Tibial nerve (tissue), 4 donors: ENCODE measurements around the gene NBPF11. TPM values are rescaled to one million over a fixed set of nuclear protein-coding genes. Genes with fewer than 3 reads are reported as not detected.

ENCODE experiments used
- DNase-seq, 2 donors: peaks; one replicate each; pipeline ENCODE4 v3.0.0-alpha.2; 2019; ENCODE audit warnings: low spot score in 2 of 2
- H3K27ac ChIP-seq, 4 donors: fragments of 200-600 bp; sonication (generic) in 3 of 4; one replicate each; pipeline ENCODE4 v1.5.1; 2017 to 2019; ENCODE audit warnings: mild to moderate bottlenecking in 1 of 4
- H3K27me3 ChIP-seq, 2 donors: fragments of 200-600 bp; sonication (generic) in 1 of 2; one replicate each; pipeline versions ENCODE4 v1.5.1 to v1.6.0; 2017 to 2019
- H3K36me3 ChIP-seq, 3 donors: fragments of 200-600 bp; sonication (generic); one replicate each; pipeline ENCODE4 v1.5.1; 2018 to 2019
- H3K4me1 ChIP-seq, 4 donors: fragments of 200-600 bp; sonication (generic) in 3 of 4; one replicate each; pipeline ENCODE4 v1.5.1; 2017 to 2019
- H3K4me3 ChIP-seq, 4 donors: fragments of 200-600 bp; sonication (generic) in 3 of 4; one replicate each; pipeline ENCODE4 v1.5.1; 2017 to 2019; ENCODE audit warnings: mild to moderate bottlenecking in 1 of 4, moderate library complexity in 1 of 4
- H3K9me3 ChIP-seq, 4 donors: fragments of 200-600 bp; sonication (generic) in 3 of 4; one replicate each; pipeline ENCODE4 v1.5.1; 2017 to 2019
- CTCF ChIP-seq, 5 experiments: fragments of 200-600 bp in 3 of 5; fragments of 450-650 bp in 2 of 5; sonication (generic) in 3 of 5; IDR thresholded peaks; one replicate each; pipeline ENCODE4 v1.5.1; 2016 to 2019; ENCODE audit warnings: antibody characterized with exemption in 5 of 5, mild to moderate bottlenecking in 3 of 5, moderate library complexity in 2 of 5
- EP300 ChIP-seq, 2 donors: sonication (generic); formaldehyde crosslinking; IDR thresholded peaks; one replicate each; pipeline ENCODE4 v1.6.1; 2017; ENCODE audit warnings: antibody characterized with exemption in 2 of 2, mild to moderate bottlenecking in 1 of 2
- POLR2A ChIP-seq, 2 donors: fragments of 450-650 bp; IDR thresholded peaks; one replicate each; pipeline ENCODE4 v1.6.1; 2017; ENCODE audit warnings: antibody characterized with exemption in 2 of 2, mild to moderate bottlenecking in 2 of 2, moderate library complexity in 2 of 2
- WGBS, 2 donors: methylation state at CpG; one replicate each; pipeline ENCODE4 v1.1.5; 2018; 5-methylcytosine and 5-hydroxymethylcytosine counted together
- total RNA-seq, 4 donors: library from RNA; depleted of rRNA; stranded (reverse); fragments of >200 nt; gene quantifications; one replicate each; pipeline ENCODE4 v1.1.0, GENCODE V29; 2016

NBPF11 gene
- total RNA-seq, 4 donors from 2014 or later = 7.9 to 15.7 (median 10.1) TPM

- TF ChIP-seq EP300 (IDR thresholded peaks at IDR 0.05) (no peak), POLR2A (IDR thresholded peaks at IDR 0.05) (no peak), CTCF (IDR thresholded peaks at IDR 0.05) (no peak)
- no peak for DNase-seq
- H3K27me3 ChIP-seq = peaks cover 0 to 53% of the 10 kb centered on the region in 2 donors
Measured at GRCh38 chr1:148162363-148162762, 10.3 kb upstream of the NBPF11 start.

DNA sequence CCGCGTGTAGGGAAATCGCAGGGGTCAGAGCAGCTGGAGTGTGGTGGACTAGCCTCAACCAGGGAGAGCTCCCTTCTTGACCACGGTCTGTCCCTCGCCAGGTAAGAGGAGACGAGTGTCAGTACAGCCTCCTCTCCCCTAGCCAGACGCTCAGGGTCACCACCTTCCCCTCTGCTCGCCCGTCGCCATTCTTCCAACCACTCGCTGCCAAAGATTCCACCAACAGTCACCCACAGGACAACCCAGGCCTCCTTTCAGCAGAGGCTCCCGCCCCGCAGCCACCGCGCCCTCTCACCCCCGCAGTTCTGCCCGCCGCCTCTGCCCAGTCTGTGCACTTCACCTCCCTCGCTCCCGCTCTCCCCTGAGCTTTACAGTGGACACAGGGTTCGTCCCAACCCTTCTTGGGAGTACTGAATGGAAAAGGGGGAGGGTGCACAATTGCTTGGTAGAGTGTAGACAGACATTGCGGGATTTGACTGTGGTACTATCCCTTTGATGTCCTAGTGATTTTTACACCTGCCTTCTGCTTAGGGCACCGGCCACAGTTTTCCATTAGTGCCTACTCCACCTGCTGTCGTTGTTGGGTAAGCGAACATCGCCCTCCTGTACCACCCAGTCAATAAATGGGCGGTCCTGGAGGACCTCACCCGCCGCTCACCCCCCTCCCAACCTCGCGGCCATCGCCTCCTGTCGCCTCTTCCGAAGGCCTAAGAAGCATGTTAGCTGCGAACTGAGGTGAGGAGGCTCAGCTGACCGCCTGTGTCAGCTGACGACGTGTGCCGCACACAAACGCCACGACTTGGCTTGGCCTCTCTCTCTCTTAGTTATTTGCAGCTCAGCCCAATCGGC is 9.2 kb upstream of the NBPF11 start:
- 65 to 73% methylated on average over 42 of the region's 42 CpGs for WGBS, 2 donors

More at GRCh38 chr1:148162363-148162762, 10.3 kb upstream of the NBPF11 start:
- Histone ChIP-seq H3K4me3 (no peak overlapping the region), H3K36me3 (no peaks in the 10 kb centered on the region), H3K27ac (no peak overlapping the region), H3K9me3 (peaks cover 0 to 2% (median 0%) of the 10 kb centered on the region in 4 donors), H3K4me1 (no peaks in the 10 kb centered on the region)
- 76 to 81% methylated on average over 25 of the region's 25 CpGs for WGBS, 2 donors

DNA sequence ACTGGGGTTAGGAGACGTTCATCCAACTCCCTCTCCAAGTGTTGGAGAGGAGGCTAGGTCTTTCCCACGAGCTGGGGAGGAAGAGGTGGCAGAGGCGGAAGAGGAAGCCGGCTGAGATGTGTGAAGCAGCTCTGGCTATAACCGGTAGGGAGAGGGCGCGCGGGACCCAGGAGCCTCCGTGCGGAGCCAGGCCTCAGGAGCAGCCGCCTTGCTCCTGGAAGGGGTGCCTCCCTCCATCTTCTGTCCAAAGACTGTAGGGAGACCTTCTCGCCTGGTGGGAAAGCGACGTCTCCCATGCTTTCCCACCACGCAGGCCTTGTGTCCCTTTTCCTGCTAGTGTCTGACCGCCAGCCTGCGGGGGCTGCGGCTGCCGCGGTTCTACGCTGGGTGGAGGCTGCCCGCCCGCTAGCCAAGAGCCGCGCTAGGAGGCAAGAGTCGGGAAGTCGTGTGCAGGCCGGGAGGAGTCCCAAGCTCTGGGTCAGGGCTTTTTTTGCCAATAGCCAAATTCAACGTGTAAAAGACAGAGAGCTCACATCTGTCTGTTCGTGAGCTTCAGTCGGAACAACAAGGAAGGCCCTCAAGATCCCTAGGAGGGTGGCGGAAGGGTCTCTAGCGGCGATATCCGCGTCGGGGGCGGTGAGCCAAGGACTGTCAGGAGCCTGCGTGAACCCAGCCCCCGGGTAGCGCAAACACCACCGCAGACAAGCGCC is 8.4 kb upstream of the NBPF11 start:
- no peak overlapping the region for H3K4me3 ChIP-seq

More for the DNA sequence above, 9.2 kb upstream of the NBPF11 start:
- H3K4me1 ChIP-seq = no peaks in the 10 kb centered on the region
- H3K27ac ChIP-seq = no peak overlapping the region
- H3K27me3 ChIP-seq = peaks cover 0 to 56% of the 10 kb centered on the region in 2 donors
- TF ChIP-seq POLR2A (IDR thresholded peaks at IDR 0.05) (no peak), CTCF (IDR thresholded peaks at IDR 0.05) (no peak), EP300 (IDR thresholded peaks at IDR 0.05) (no peak)
- H3K36me3 ChIP-seq = no peaks in the 10 kb centered on the region
- H3K4me3 ChIP-seq = no peak overlapping the region
- DNase-seq = no peak
- H3K9me3 ChIP-seq = peaks cover 0 to 2% (median 0%) of the 10 kb centered on the region in 4 donors

GRCh38 chr1:148160048-148160342 is 7.9 kb upstream of the NBPF11 start:
- Histone ChIP-seq H3K27ac (no peak overlapping the region), H3K27me3 (peaks cover 0 to 62% of the 10 kb centered on the region in 2 donors), H3K4me3 (no peak overlapping the region), H3K9me3 (peaks cover 0 to 2% (median 0%) of the 10 kb centered on the region in 4 donors), H3K36me3 (no peaks in the 10 kb centered on the region), H3K4me1 (no peaks in the 10 kb centered on the region)
- no peak for DNase-seq
- TF ChIP-seq CTCF (IDR thresholded peaks at IDR 0.05) = no peak
- no peak for TF ChIP-seq POLR2A (IDR thresholded peaks at IDR 0.05)
- TF ChIP-seq EP300 (IDR thresholded peaks at IDR 0.05) = no peak
- WGBS, 2 donors = 52 to 54% methylated on average over 10 to 15 of the region's 15 CpGs

More for the DNA sequence above, 8.4 kb upstream of the NBPF11 start:
- Histone ChIP-seq H3K4me1 (no peaks in the 10 kb centered on the region), H3K9me3 (peaks cover 0 to 2% (median 0%) of the 10 kb centered on the region in 4 donors), H3K27ac (no peak overlapping the region), H3K36me3 (no peaks in the 10 kb centered on the region), H3K27me3 (peaks cover 0 to 62% of the 10 kb centered on the region in 2 donors)
- TF ChIP-seq EP300 (IDR thresholded peaks at IDR 0.05) (no peak), POLR2A (IDR thresholded peaks at IDR 0.05) (no peak), CTCF (IDR thresholded peaks at IDR 0.05) (no peak)
- no peak for DNase-seq
- WGBS, 2 donors = 52 to 60% methylated on average over 29 to 31 of the region's 43 CpGs
